Placental epithelial cell (primary cell): ENCODE measurements around the gene TMX1. TPM values are rescaled to one million over a fixed set of nuclear protein-coding genes. Genes with fewer than 3 reads are reported as not detected.
A peak's percentile ranks its signal among the peaks of the same experiment; 100 is the strongest.

Experiments
- small RNA-seq: library from RNA; depleted of rRNA; stranded (forward); fragments of <200 nt; gene quantifications from one replicate; pipeline ENCODE3, GENCODE V24; 2012
- total RNA-seq: library from RNA; depleted of rRNA; stranded (reverse); fragments of >200 nt; gene quantifications from 2 replicates; pipeline ENCODE4 v1.2.3, GENCODE V29; 2012

TMX1 gene, protein sequence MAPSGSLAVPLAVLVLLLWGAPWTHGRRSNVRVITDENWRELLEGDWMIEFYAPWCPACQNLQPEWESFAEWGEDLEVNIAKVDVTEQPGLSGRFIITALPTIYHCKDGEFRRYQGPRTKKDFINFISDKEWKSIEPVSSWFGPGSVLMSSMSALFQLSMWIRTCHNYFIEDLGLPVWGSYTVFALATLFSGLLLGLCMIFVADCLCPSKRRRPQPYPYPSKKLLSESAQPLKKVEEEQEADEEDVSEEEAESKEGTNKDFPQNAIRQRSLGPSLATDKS
- total RNA-seq, result 28.3 and 47.0 TPM in 2 replicates

DNA sequence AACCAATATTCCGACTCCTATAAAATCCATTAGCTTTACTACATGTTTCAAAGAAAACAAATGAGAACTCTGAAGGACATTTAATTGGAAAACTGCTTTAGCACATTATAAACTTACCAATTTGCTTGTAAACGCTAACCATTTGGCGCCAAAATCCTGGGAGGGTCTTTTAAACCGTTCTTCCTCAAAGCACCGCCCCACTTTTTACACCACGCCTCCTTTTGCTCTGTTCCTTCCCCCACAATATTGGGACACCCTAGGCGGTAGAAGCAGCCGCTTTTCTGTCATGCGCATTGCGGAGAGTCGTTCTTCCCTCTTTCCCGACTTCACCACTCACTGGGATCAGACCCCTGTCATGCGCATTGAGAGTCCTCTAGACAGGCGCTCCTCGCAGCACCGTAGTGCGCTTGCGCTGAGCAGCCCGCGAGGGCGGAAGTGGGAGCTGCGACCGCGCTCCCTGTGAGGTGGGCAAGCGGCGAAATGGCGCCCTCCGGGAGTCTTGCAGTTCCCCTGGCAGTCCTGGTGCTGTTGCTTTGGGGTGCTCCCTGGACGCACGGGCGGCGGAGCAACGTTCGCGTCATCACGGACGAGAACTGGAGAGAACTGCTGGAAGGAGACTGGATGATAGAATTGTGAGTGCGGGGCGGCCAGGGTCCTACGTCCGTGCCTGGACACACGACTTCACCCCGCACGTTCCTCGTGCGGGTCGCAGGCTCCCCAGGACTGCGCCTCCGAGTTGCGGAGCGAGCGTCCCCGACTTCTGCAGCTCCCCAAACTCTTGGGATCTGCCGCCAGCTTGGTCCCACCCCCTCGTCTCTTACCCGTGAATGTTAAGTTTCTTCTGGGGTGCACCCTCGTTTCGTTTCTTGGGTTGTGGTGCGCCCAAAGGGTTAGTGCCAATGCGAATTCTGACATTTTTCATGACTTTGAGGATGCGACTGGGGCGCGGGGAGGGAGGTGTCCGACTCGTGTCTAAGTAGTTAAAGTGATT lies at the start of gene TMX1:
Gene TMX1 (plus strand): TSS at position 435 of the 991 bp plus-strand sequence. CDS start 46 bp downstream, at position 481.

Small RNAs within 50 kb of the gene (small RNA-seq; reads per million reads assigned to genes)
- gene RF00019, result not detected
- 0.83 reads per million, percentile 49 among the genes with 10 or more reads in this experiment for gene RF00156

Other genes starting within 250 kb of the TMX1 start
- gene TRIM9, start 145.1 kb upstream of the TMX1 start, total RNA-seq, result 2.4 and 2.7 TPM in 2 replicates